ENCODE measurements around the gene KIF1A. TPM values are rescaled to one million over a fixed set of nuclear protein-coding genes. Genes with fewer than 3 reads are reported as not detected.

Gene KIF1A
- total and polyA plus RNA-seq, 2 donors (not counting 3 experiments of a cell fraction or from before 2014, with no cell fraction given): 0.11 to 0.64 TPM

- BruUV-seq (replicated peaks): no TSS peak
- no peaks in the 10 kb centered on the region for H3K9me1 ChIP-seq (replicated peaks; ENCODE audit: control insufficient read depth, extremely low read depth, insufficient read depth, low read length)
- H4K20me1 ChIP-seq (replicated peaks; ENCODE audit: control insufficient read depth, extremely low read depth, insufficient read depth, low read length): no peaks in the 10 kb centered on the region
- no peak overlapping the region for H3K27ac ChIP-seq (ENCODE audit: insufficient read depth, low read depth, low read length)
- POLR2A ChIA-PET: no interaction called here
- H3K4me3 ChIP-seq (replicated peaks in 1 of 3; ENCODE audit: insufficient read depth in 1 of 3, low read depth in 1 of 3, low read length in 3 of 3): no peak overlapping the region
- dilution Hi-C loops (cut with MboI; ENCODE audit: extremely low pct_ligation_motif_present, low sequenced_read_pairs): no loop called here
- CTCF ChIA-PET: no interaction called here
- DNase-seq (ENCODE audit: low read depth, low spot score): no peak
- TF ChIP-seq FOS (IDR thresholded peaks at IDR 0.05; ENCODE audit: borderline replicate concordance, insufficient read depth, low read length): no peak
- TF ChIP-seq MAX (IDR thresholded peaks at IDR 0.05; ENCODE audit: insufficient read depth, insufficient read length): no peak
- TF ChIP-seq POLR2A (IDR thresholded peaks at IDR 0.05; ENCODE audit: low read depth, low read length): no peak
- no peak for TF ChIP-seq CTCF (IDR thresholded peaks at IDR 0.05; ENCODE audit: extremely low read depth in 1 of 2, insufficient read depth in 1 of 2, low read depth in 1 of 2, low read length in 2 of 2)
- H2AFZ ChIP-seq (ENCODE audit: low read depth, low read length): no peak overlapping the region
- intact Hi-C loops (cut with micrococcal nuclease): no loop called here
- H3K4me1 ChIP-seq (ENCODE audit: control insufficient read depth, extremely low read depth, insufficient read depth, low read length): no peaks in the 10 kb centered on the region
- FAIRE-seq: no peak
- no peaks in the 10 kb centered on the region for H3K79me2 ChIP-seq (ENCODE audit: control insufficient read depth, insufficient read depth, low read length)
- no peaks in the 10 kb centered on the region for H3K9me3 ChIP-seq (replicated peaks; ENCODE audit: control insufficient read depth, insufficient read depth, low read length)
- H3K27me3 ChIP-seq (ENCODE audit: control insufficient read depth in 2 of 2, insufficient read depth in 2 of 2, low read length in 2 of 2): no peaks in the 10 kb centered on the region
- H3K9ac ChIP-seq (replicated peaks; ENCODE audit: extremely low read depth, insufficient read depth, low read length): no peak overlapping the region
- no peaks in the 10 kb centered on the region for H3K36me3 ChIP-seq (ENCODE audit: control insufficient read depth in 2 of 2, extremely low read depth in 1 of 2, insufficient read depth in 2 of 2, low read length in 2 of 2)
- no peak overlapping the region for H3K4me2 ChIP-seq (ENCODE audit: insufficient read depth, low read length)
Measured at GRCh38 chr2:240725671-240726070, 94.3 kb downstream of the KIF1A start.

- Histone ChIP-seq H3K9ac (replicated peaks; ENCODE audit: extremely low read depth, insufficient read depth, low read length) (no peak overlapping the region), H3K4me1 (ENCODE audit: control insufficient read depth, extremely low read depth, insufficient read depth, low read length) (no peaks in the 10 kb centered on the region), H4K20me1 (replicated peaks; ENCODE audit: control insufficient read depth, extremely low read depth, insufficient read depth, low read length) (no peaks in the 10 kb centered on the region), H3K9me3 (replicated peaks; ENCODE audit: control insufficient read depth, insufficient read depth, low read length) (no peaks in the 10 kb centered on the region), H3K9me1 (replicated peaks; ENCODE audit: control insufficient read depth, extremely low read depth, insufficient read depth, low read length) (no peaks in the 10 kb centered on the region), H3K36me3 (ENCODE audit: control insufficient read depth in 2 of 2, extremely low read depth in 1 of 2, insufficient read depth in 2 of 2, low read length in 2 of 2) (no peaks in the 10 kb centered on the region), H3K27me3 (ENCODE audit: control insufficient read depth in 2 of 2, insufficient read depth in 2 of 2, low read length in 2 of 2) (no peaks in the 10 kb centered on the region), H3K4me3 (replicated peaks in 1 of 3; ENCODE audit: insufficient read depth in 1 of 3, low read depth in 1 of 3, low read length in 3 of 3) (no peak overlapping the region), H3K79me2 (ENCODE audit: control insufficient read depth, insufficient read depth, low read length) (no peaks in the 10 kb centered on the region), H3K4me2 (ENCODE audit: insufficient read depth, low read length) (no peak overlapping the region), H3K27ac (ENCODE audit: insufficient read depth, low read depth, low read length) (no peak overlapping the region), H2AFZ (ENCODE audit: low read depth, low read length) (no peak overlapping the region)
- dilution Hi-C loops (cut with MboI; ENCODE audit: extremely low pct_ligation_motif_present, low sequenced_read_pairs) (no loop called here), intact Hi-C loops (cut with micrococcal nuclease) (no loop called here)
- FAIRE-seq: no peak
- BruUV-seq (replicated peaks): no TSS peak
- DNase-seq (ENCODE audit: low read depth, low spot score): no peak
- POLR2A ChIA-PET: no interaction called here
- TF ChIP-seq GATA2 (IDR thresholded peaks at IDR 0.05; ENCODE audit: insufficient read depth, insufficient read length, low read depth, low read length): no peak
- TF ChIP-seq CTCF (IDR thresholded peaks at IDR 0.05; ENCODE audit: extremely low read depth in 1 of 2, insufficient read depth in 1 of 2, low read depth in 1 of 2, low read length in 2 of 2): no peak
- no peak for TF ChIP-seq MYC (IDR thresholded peaks at IDR 0.05; ENCODE audit: low read depth, low read length)
- no peak for TF ChIP-seq MAX (IDR thresholded peaks at IDR 0.05; ENCODE audit: insufficient read depth, insufficient read length)
- no peak for TF ChIP-seq FOS (IDR thresholded peaks at IDR 0.05; ENCODE audit: borderline replicate concordance, insufficient read depth, low read length)
- no peak for TF ChIP-seq JUN (IDR thresholded peaks at IDR 0.05; ENCODE audit: borderline replicate concordance, insufficient read depth, insufficient read length, low read depth)
- no peak for TF ChIP-seq POLR2A (IDR thresholded peaks at IDR 0.05; ENCODE audit: low read depth, low read length)
- no peak for TF ChIP-seq EZH2 (IDR thresholded peaks at IDR 0.05; ENCODE audit: borderline replicate concordance, low read depth, low read length, severe bottlenecking)
- TF ChIP-seq POLR2AphosphoS5 (IDR thresholded peaks at IDR 0.05; ENCODE audit: insufficient read depth, low read depth, low read length): no peak
- CTCF ChIA-PET: no interaction called here
Measured at GRCh38 chr2:240725266-240725665, 94.8 kb downstream of the KIF1A start.

Measured in endothelial cell of umbilical vein (primary cell).